Upper lobe of left lung (tissue), 4 donors: Measurements from ENCODE around the gene ODAD2.

Experiments
- POLR2A ChIP-seq, 4 donors: fragments of 450-650 bp; IDR thresholded peaks; one replicate each; pipeline ENCODE4 v1.5.1; 2016 to 2017; ENCODE audit warnings: antibody characterized with exemption in 4 of 4, mild to moderate bottlenecking in 2 of 4
- TF ChIP-seq, protein P1 (sequence below), 6 experiments: fragments of 450-650 bp in 4 of 6; fragments of 200-600 bp in 2 of 6; sonication (generic) in 2 of 6; IDR thresholded peaks; one replicate each; pipeline ENCODE4 v1.5.1; 2016 to 2019; ENCODE audit warnings: antibody characterized with exemption in 6 of 6

DNA sequence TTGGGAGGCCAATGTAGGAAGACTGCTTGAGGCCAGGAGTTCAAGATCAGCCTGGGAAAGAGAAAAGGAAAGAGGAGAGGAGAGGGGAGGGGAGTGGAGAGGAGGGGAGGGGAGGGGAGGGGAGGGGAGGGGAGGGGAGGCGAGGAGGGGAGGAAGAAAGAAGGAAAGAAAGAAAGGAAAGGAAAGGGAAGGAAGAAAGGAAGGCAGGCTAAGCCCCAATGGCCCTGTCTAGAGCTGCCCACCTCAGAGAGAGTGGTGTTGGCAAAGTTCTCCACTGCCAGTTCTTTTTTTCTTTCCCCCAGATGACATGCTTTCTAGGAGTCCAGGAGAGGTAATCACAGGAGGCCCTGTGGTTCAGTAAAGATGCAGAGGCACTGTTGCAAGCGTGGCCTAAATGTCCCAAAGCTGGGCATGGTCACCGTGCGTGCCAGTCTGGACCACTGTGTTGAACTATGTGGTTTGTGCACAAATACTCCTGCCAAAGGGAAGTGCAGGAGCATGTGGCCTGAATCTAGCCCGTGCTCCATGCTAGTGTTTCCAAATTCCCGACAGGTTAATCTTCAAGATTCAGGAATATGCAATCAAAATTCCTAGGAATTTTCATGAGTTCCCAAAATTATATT lies 39.7 kb downstream of the ODAD2 start:
- TF ChIP-seq, protein P1, sequence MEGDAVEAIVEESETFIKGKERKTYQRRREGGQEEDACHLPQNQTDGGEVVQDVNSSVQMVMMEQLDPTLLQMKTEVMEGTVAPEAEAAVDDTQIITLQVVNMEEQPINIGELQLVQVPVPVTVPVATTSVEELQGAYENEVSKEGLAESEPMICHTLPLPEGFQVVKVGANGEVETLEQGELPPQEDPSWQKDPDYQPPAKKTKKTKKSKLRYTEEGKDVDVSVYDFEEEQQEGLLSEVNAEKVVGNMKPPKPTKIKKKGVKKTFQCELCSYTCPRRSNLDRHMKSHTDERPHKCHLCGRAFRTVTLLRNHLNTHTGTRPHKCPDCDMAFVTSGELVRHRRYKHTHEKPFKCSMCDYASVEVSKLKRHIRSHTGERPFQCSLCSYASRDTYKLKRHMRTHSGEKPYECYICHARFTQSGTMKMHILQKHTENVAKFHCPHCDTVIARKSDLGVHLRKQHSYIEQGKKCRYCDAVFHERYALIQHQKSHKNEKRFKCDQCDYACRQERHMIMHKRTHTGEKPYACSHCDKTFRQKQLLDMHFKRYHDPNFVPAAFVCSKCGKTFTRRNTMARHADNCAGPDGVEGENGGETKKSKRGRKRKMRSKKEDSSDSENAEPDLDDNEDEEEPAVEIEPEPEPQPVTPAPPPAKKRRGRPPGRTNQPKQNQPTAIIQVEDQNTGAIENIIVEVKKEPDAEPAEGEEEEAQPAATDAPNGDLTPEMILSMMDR (IDR thresholded peaks at IDR 0.05) = no peak
- TF ChIP-seq POLR2A (IDR thresholded peaks at IDR 0.05) = no peak
